HG02852 (cell line): ENCODE measurements around the gene ABLIM2.

Experiments
- ATAC-seq: cut with Tn5 transposase; IDR thresholded peaks from one replicate; pipeline ENCODE4 v1.9.1; 2021; ENCODE audit warnings: mild to moderate bottlenecking, moderate library complexity; ENCODE audit not compliant: unreplicated experiment

Gene ABLIM2

GRCh38 chr4:8177552-8177951, 18.9 kb upstream of the ABLIM2 start:
- no peak for ATAC-seq

GRCh38 chr4:8176547-8177399, 18.2 kb upstream of the ABLIM2 start:
- peak; percentile 56 for ATAC-seq

GRCh38 chr4:8175686-8176085, 17.1 kb upstream of the ABLIM2 start:
- no peak for ATAC-seq

- ATAC-seq = no peak
These were observed 16.4 kb upstream of the ABLIM2 start for GRCh38 chr4:8174970-8175369.

- ATAC-seq = no peak
These were observed 15.1 kb upstream of the ABLIM2 start for GRCh38 chr4:8173492-8174242.

- ATAC-seq = peak; percentile 84
These were observed 13.6 kb upstream of the ABLIM2 start for GRCh38 chr4:8171984-8172924.

GRCh38 chr4:8171266-8171665, 12.7 kb upstream of the ABLIM2 start:
- no peak for ATAC-seq

GRCh38 chr4:8170341-8170740, 11.7 kb upstream of the ABLIM2 start:
- ATAC-seq = no peak

GRCh38 chr4:8169763-8170162, 11.2 kb upstream of the ABLIM2 start:
- no peak for ATAC-seq

- ATAC-seq = no peak
These were observed 10.4 kb upstream of the ABLIM2 start for GRCh38 chr4:8168832-8169598.

- no peak for ATAC-seq
These were observed 9.6 kb upstream of the ABLIM2 start for GRCh38 chr4:8168232-8168631.

- ATAC-seq = no peak
These were observed 9.2 kb upstream of the ABLIM2 start for GRCh38 chr4:8167815-8168214.

GRCh38 chr4:8167291-8167690, 8.7 kb upstream of the ABLIM2 start:
- ATAC-seq = no peak

- no peak for ATAC-seq
These were observed 6.8 kb upstream of the ABLIM2 start for GRCh38 chr4:8165374-8165896.

GRCh38 chr4:8164687-8165086, 6.1 kb upstream of the ABLIM2 start:
- ATAC-seq = no peak

- ATAC-seq = no peak
These were observed 5.6 kb upstream of the ABLIM2 start for GRCh38 chr4:8164194-8164565.

GRCh38 chr4:8163436-8164193, 5.0 kb upstream of the ABLIM2 start:
- ATAC-seq = no peak

GRCh38 chr4:8163026-8163425, 4.4 kb upstream of the ABLIM2 start:
- no peak for ATAC-seq

- no peak for ATAC-seq
These were observed 4.0 kb upstream of the ABLIM2 start for GRCh38 chr4:8162625-8163024.
